Keratinocyte (primary cell): ENCODE data around the gene FSD2. TPM values are rescaled to one million over a fixed set of nuclear protein-coding genes. Genes with fewer than 3 reads are reported as not detected.
"Not testable (repeated sequence)": the region's sequence is repeated elsewhere in the genome, so short reads cannot be mapped to it uniquely, and the experiment has no call there.

Source experiments
- DNase-seq: peaks from one replicate; pipeline ENCODE4 v3.0.0-alpha.2; 2011; ENCODE audit warnings: low read depth, missing footprints, low spot score
- FAIRE-seq: peaks from 2 replicates; lab custom pipeline; 2011; peaks lifted over from hg19 to GRCh38; lab: Jason Lieb, UNC
- H2AFZ ChIP-seq: 2 replicates; pipeline ENCODE4 v1.6.0; 2012; ENCODE audit warnings: low read length, control low read depth, inconsistent platforms; ENCODE audit not compliant: control insufficient read depth
- H3K27ac ChIP-seq: 2 replicates; pipeline ENCODE4 v1.5.1; 2011; ENCODE audit warnings: low read length; ENCODE audit not compliant: control insufficient read depth, insufficient read depth
- H3K27me3 ChIP-seq: 3 replicates; pipeline ENCODE4 v1.6.0; 2011; ENCODE audit warnings: low read length; ENCODE audit not compliant: control insufficient read depth, insufficient read depth; ENCODE audit errors: extremely low read depth
- H3K36me3 ChIP-seq, 2 experiments: 2 replicates in 1 of 2; 3 replicates in 1 of 2; pipeline ENCODE4 v1.5.1; 2011; ENCODE audit warnings: low read length in 2 of 2, mild to moderate bottlenecking in 1 of 2; ENCODE audit not compliant: control insufficient read depth in 2 of 2, insufficient read depth in 2 of 2; ENCODE audit errors: extremely low read depth in 1 of 2
- H3K4me1 ChIP-seq: 3 replicates; pipeline ENCODE4 v1.5.1; 2011; ENCODE audit warnings: low read length; ENCODE audit not compliant: control insufficient read depth, insufficient read depth; ENCODE audit errors: extremely low read depth
- H3K4me2 ChIP-seq: 3 replicates; pipeline ENCODE4 v1.6.0; 2011; ENCODE audit warnings: low read depth, low read length; ENCODE audit not compliant: control insufficient read depth, insufficient read depth; ENCODE audit errors: extremely low read depth
- H3K4me3 ChIP-seq, 3 experiments: fragments of 200-600 bp in 1 of 3; sonication (generic) in 1 of 3; 2 replicates in 2 of 3; 3 replicates in 1 of 3; pipeline ENCODE4 v1.5.1; 2011 to 2016; ENCODE audit warnings: low read length in 3 of 3, mild to moderate bottlenecking in 3 of 3, control low read depth in 2 of 3, inconsistent platforms in 1 of 3, low read depth in 1 of 3, mixed read lengths in 1 of 3, mixed run types in 1 of 3, moderate library complexity in 1 of 3; ENCODE audit not compliant: control insufficient read depth in 2 of 3, insufficient read depth in 2 of 3; ENCODE audit errors: extremely low read depth in 1 of 3
- H3K79me2 ChIP-seq: 2 replicates; pipeline ENCODE4 v1.6.0; 2012; ENCODE audit warnings: low read length; ENCODE audit not compliant: control insufficient read depth, insufficient read depth
- H3K9ac ChIP-seq: 3 replicates; pipeline ENCODE4 v1.6.0; 2011; ENCODE audit warnings: low read length; ENCODE audit not compliant: control insufficient read depth, insufficient read depth; ENCODE audit errors: extremely low read depth
- H3K9me1 ChIP-seq: 3 replicates; pipeline ENCODE4 v1.6.0; 2011; ENCODE audit warnings: low read length; ENCODE audit not compliant: control insufficient read depth, insufficient read depth; ENCODE audit errors: extremely low read depth
- H3K9me3 ChIP-seq: 2 replicates; pipeline ENCODE4 v1.5.1; 2012; ENCODE audit warnings: low read depth, low read length; ENCODE audit not compliant: control insufficient read depth
- H4K20me1 ChIP-seq: 3 replicates; pipeline ENCODE4 v1.6.0; 2011; ENCODE audit warnings: low read length; ENCODE audit not compliant: control insufficient read depth, insufficient read depth; ENCODE audit errors: extremely low read depth
- CTCF ChIP-seq, 3 experiments: IDR thresholded peaks in 1 of 3; conservative IDR thresholded peaks in 1 of 3; optimal IDR thresholded peaks in 1 of 3; 2 replicates in 2 of 3; 3 replicates in 1 of 3; pipeline versions ENCODE3 to v1.5.1; 2011; ENCODE audit warnings: low read length in 3 of 3, mild to moderate bottlenecking in 3 of 3, moderate library complexity in 2 of 3, control low read depth in 1 of 3, inconsistent platforms in 1 of 3; ENCODE audit not compliant: insufficient read depth in 2 of 3; ENCODE audit errors: extremely low read depth in 1 of 3
- EZH2 ChIP-seq: IDR thresholded peaks from one replicate; pipeline ENCODE4 v1.6.1; 2012; ENCODE audit warnings: inconsistent platforms, mild to moderate bottlenecking, low read length, moderate library complexity
- dilution Hi-C: fragments of 300-500 bp; cut with MboI; formaldehyde crosslinking; loops from one replicate; pipeline ENCODE4 v1.7.0; 2020; ENCODE audit warnings: low sequenced_read_pairs; ENCODE audit not compliant: extremely low pct_ligation_motif_present
- polyA plus RNA-seq, 5 experiments: library from polyadenylated mRNA; depleted of rRNA in 3 of 5; stranded (reverse) in 3 of 5; stranded (forward) in 1 of 5; unstranded in 1 of 5; fragments of >200 nt; gene quantifications; 1 replicate in 1 of 5; 2 replicates in 3 of 5; 3 replicates in 1 of 5; pipeline versions ENCODE4 v1.2.1 to v1.2.3, GENCODE V29; 2011 to 2012; ENCODE audit warnings: missing spikeins in 2 of 5, low read depth in 1 of 5, low replicate concordance in 1 of 5

FSD2 gene
- polyA plus RNA-seq, 1 donor (not counting 4 experiments of a cell fraction or from before 2014, with no cell fraction given), result not detected

- no peak for FAIRE-seq
- peaks cover 3% of the 10 kb centered on the region for H3K79me2 ChIP-seq
- dilution Hi-C loops, result no loop called here
These were observed 17.2 kb upstream of the FSD2 start for GRCh38 chr15:82823049-82823448.

GRCh38 chr15:82821851-82822250 is 16.0 kb upstream of the FSD2 start:
- peaks cover 12 to 20% of the 10 kb centered on the region in 2 experiments for H3K36me3 ChIP-seq
- H4K20me1 ChIP-seq, H3K4me2 ChIP-seq, H3K27ac ChIP-seq, H3K4me3 ChIP-seq, H3K9ac ChIP-seq, H3K79me2 ChIP-seq, H3K4me1 ChIP-seq, H2AFZ ChIP-seq, H3K9me1 ChIP-seq, H3K9me3 ChIP-seq, dilution Hi-C loops, FAIRE-seq, DNase-seq, H3K27me3 ChIP-seq: not testable (repeated sequence)

More at GRCh38 chr15:82823049-82823448, 17.2 kb upstream of the FSD2 start:
- Histone ChIP-seq H4K20me1 (no peaks in the 10 kb centered on the region), H3K4me2 (no peak overlapping the region), H3K36me3 (peaks cover 11 to 24% of the 10 kb centered on the region in 2 experiments), H2AFZ (no peak overlapping the region), H3K4me3 (no peak overlapping the region), H3K9ac (no peak overlapping the region), H3K4me1 (no peaks in the 10 kb centered on the region), H3K9me1 (no peaks in the 10 kb centered on the region), H3K27me3 (no peaks in the 10 kb centered on the region), H3K9me3 (no peaks in the 10 kb centered on the region), H3K27ac (no peak overlapping the region)
- DNase-seq, result no peak
- TF ChIP-seq CTCF (optimal IDR thresholded peaks at IDR 0.05 in 1 of 3, IDR thresholded peaks at IDR 0.05 in 1 of 3, conservative IDR thresholded peaks at IDR 0.05 in 1 of 3; ENCODE audit: extremely low read depth in 1 of 3, insufficient read depth in 2 of 3, low read length in 3 of 3) (no peak), EZH2 (no peak)

DNA sequence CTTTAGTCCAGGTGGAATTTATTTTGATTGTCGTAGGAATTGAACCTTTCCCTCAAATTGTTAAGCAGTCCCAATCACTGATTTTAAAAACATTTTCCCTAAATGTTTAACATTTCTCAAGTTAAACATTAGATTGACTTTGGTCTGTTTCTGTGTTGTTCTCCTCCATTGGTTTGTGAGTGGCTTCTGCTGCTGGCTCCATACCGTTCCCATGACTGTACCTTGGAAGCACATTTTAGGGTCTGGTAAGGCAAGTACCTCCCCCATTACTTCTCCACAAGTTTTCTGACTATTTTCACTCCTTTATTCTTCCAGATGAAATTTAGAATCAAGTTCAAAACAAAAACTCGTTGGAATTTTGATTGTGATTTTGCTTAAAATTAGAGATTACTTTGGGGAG is 15.5 kb upstream of the FSD2 start:
- dilution Hi-C loops, H3K9me3 ChIP-seq, FAIRE-seq, DNase-seq, H3K4me3 ChIP-seq, H3K9me1 ChIP-seq, H2AFZ ChIP-seq, H3K4me1 ChIP-seq, H3K27me3 ChIP-seq, H3K27ac ChIP-seq, H3K9ac ChIP-seq, H4K20me1 ChIP-seq, H3K79me2 ChIP-seq, H3K4me2 ChIP-seq: not testable (repeated sequence)
- H3K36me3 ChIP-seq, result peaks cover 11 to 20% of the 10 kb centered on the region in 2 experiments
